SU-DHL-6 (cell line): ENCODE results near the gene PLIN4.

Source experiments
- EZH2phosphoT487 ChIP-seq: fragments of 200-600 bp; sonication (generic), shearing (Covaris generic); conservative IDR thresholded peaks from 2 replicates; pipeline ENCODE4 v1.6.1; 2018; ENCODE audit warnings: mild to moderate bottlenecking, antibody characterized with exemption, low read length, moderate library complexity, mixed read lengths
- TF ChIP-seq, protein P1 (sequence below): fragments of 200-600 bp; sonication (generic); IDR thresholded peaks from one replicate; pipeline ENCODE4 v1.5.1; 2017; ENCODE audit warnings: antibody characterized with exemption, mild to moderate bottlenecking, low read length, moderate library complexity; ENCODE audit not compliant: insufficient read depth, poor library complexity, severe bottlenecking

DNA sequence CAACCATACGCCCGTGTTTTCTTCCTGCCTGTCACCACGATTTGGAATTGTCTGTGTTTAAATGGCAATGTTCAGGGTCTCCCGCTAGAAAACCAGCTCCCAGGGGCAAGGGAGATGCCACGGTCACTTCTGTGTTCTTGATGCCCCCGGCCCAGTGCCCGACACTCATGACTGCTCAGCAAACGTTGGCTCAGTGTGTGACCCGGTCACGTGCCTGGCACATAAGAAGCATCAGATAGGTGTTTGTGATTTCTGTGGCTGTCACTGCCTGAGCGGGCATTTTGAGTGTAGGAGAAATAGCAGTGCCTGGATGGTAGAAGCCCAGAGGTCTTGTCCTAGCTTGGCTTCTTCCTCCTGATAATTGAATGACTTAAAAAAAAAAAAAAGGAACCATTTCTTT lies 30.7 kb downstream of the PLIN4 start:
- TF ChIP-seq, protein P1, sequence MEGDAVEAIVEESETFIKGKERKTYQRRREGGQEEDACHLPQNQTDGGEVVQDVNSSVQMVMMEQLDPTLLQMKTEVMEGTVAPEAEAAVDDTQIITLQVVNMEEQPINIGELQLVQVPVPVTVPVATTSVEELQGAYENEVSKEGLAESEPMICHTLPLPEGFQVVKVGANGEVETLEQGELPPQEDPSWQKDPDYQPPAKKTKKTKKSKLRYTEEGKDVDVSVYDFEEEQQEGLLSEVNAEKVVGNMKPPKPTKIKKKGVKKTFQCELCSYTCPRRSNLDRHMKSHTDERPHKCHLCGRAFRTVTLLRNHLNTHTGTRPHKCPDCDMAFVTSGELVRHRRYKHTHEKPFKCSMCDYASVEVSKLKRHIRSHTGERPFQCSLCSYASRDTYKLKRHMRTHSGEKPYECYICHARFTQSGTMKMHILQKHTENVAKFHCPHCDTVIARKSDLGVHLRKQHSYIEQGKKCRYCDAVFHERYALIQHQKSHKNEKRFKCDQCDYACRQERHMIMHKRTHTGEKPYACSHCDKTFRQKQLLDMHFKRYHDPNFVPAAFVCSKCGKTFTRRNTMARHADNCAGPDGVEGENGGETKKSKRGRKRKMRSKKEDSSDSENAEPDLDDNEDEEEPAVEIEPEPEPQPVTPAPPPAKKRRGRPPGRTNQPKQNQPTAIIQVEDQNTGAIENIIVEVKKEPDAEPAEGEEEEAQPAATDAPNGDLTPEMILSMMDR, result no peak
- no peak for TF ChIP-seq EZH2phosphoT487
